ENCODE measurements around the gene GM2A. TPM values are rescaled to one million over a fixed set of nuclear protein-coding genes. Genes with fewer than 3 reads are reported as not detected.

Gene GM2A
- polyA plus RNA-seq: 10 to 100 TPM; 43.4 to 80.7 TPM

GRCh38 chr5:151252762-151253604, at the start of gene GM2A:
Gene GM2A (plus strand): TSS chr5:151253185. CDS start chr5:151253217, 32 bp downstream.
- Histone ChIP-seq H3K4me3 (ENCODE audit: low read depth in 1 of 2, low read length in 2 of 2) (peak within 1 kb of the TSS; percentile 73 to 84), H3K27ac (ENCODE audit: low read depth in 2 of 2, low read length in 1 of 2) (peak within 1 kb of the TSS; percentile 86 to 88), H3K27me3 (ENCODE audit: control insufficient read depth in 1 of 2, insufficient read depth in 2 of 2, low read length in 2 of 2) (no peaks in the 10 kb centered on the region), H3K9me3 (ENCODE audit: control insufficient read depth in 2 of 2, insufficient read depth in 1 of 2, low read depth in 1 of 2, low read length in 1 of 2) (no peaks in the 10 kb centered on the region), H3K36me3 (ENCODE audit: control insufficient read depth in 2 of 2, insufficient read depth in 2 of 2, low read length in 1 of 2) (no peaks in the 10 kb centered on the region), H3K4me1 (ENCODE audit: control insufficient read depth in 2 of 2, insufficient read depth in 2 of 2, low read length in 1 of 2) (peaks cover 2 to 13% of the 10 kb centered on the region in 2 donors)
- WGBS, 2 donors: 1% methylated on average over 44 to 52 of the region's 52 CpGs

- Histone ChIP-seq H3K27ac (ENCODE audit: low read depth in 2 of 2, low read length in 1 of 2) (no peak overlapping the region), H3K36me3 (ENCODE audit: control insufficient read depth in 2 of 2, insufficient read depth in 2 of 2, low read length in 1 of 2) (no peaks in the 10 kb centered on the region), H3K4me1 (ENCODE audit: control insufficient read depth in 2 of 2, insufficient read depth in 2 of 2, low read length in 1 of 2) (peaks cover 0 to 3% of the 10 kb centered on the region in 2 donors), H3K27me3 (ENCODE audit: control insufficient read depth in 1 of 2, insufficient read depth in 2 of 2, low read length in 2 of 2) (no peaks in the 10 kb centered on the region), H3K9me3 (ENCODE audit: control insufficient read depth in 2 of 2, insufficient read depth in 1 of 2, low read depth in 1 of 2, low read length in 1 of 2) (no peaks in the 10 kb centered on the region), H3K4me3 (ENCODE audit: low read depth in 1 of 2, low read length in 2 of 2) (no peak overlapping the region)
- 83 to 86% methylated on average over 5 of the region's 5 CpGs for WGBS, 2 donors
Observed at GRCh38 chr5:151204051-151204450, 48.9 kb upstream of the GM2A start.

- no peaks in the 10 kb centered on the region for H3K27me3 ChIP-seq (ENCODE audit: control insufficient read depth in 1 of 2, insufficient read depth in 2 of 2, low read length in 2 of 2)
- no peaks in the 10 kb centered on the region for H3K36me3 ChIP-seq (ENCODE audit: control insufficient read depth in 2 of 2, insufficient read depth in 2 of 2, low read length in 1 of 2)
- 88 to 89% methylated on average over 10 of the region's 10 CpGs for WGBS, 2 donors
- no peak overlapping the region for H3K27ac ChIP-seq (ENCODE audit: low read depth in 2 of 2, low read length in 1 of 2)
- peaks cover 0 to 3% of the 10 kb centered on the region in 2 donors for H3K4me1 ChIP-seq (ENCODE audit: control insufficient read depth in 2 of 2, insufficient read depth in 2 of 2, low read length in 1 of 2)
- H3K4me3 ChIP-seq (ENCODE audit: low read depth in 1 of 2, low read length in 2 of 2): no peak overlapping the region
- no peaks in the 10 kb centered on the region for H3K9me3 ChIP-seq (ENCODE audit: control insufficient read depth in 2 of 2, insufficient read depth in 1 of 2, low read depth in 1 of 2, low read length in 1 of 2)
Observed at GRCh38 chr5:151205411-151205810, 47.6 kb upstream of the GM2A start.

GRCh38 chr5:151208481-151208914, 44.5 kb upstream of the GM2A start:
- H3K4me3 ChIP-seq (ENCODE audit: low read depth in 1 of 2, low read length in 2 of 2): no peak overlapping the region
- H3K27me3 ChIP-seq (ENCODE audit: control insufficient read depth in 1 of 2, insufficient read depth in 2 of 2, low read length in 2 of 2): no peaks in the 10 kb centered on the region
- peaks cover 0 to 3% of the 10 kb centered on the region in 2 donors for H3K4me1 ChIP-seq (ENCODE audit: control insufficient read depth in 2 of 2, insufficient read depth in 2 of 2, low read length in 1 of 2)
- WGBS, 2 donors: 33 to 45% methylated on average over 5 of the region's 5 CpGs
- peak overlapping the region; percentile 81 to 82 for H3K27ac ChIP-seq (ENCODE audit: low read depth in 2 of 2, low read length in 1 of 2)
- no peaks in the 10 kb centered on the region for H3K36me3 ChIP-seq (ENCODE audit: control insufficient read depth in 2 of 2, insufficient read depth in 2 of 2, low read length in 1 of 2)
- no peaks in the 10 kb centered on the region for H3K9me3 ChIP-seq (ENCODE audit: control insufficient read depth in 2 of 2, insufficient read depth in 1 of 2, low read depth in 1 of 2, low read length in 1 of 2)

- Histone ChIP-seq H3K4me1 (ENCODE audit: control insufficient read depth in 2 of 2, insufficient read depth in 2 of 2, low read length in 1 of 2) (peaks cover 0 to 18% of the 10 kb centered on the region in 2 donors), H3K9me3 (ENCODE audit: control insufficient read depth in 2 of 2, insufficient read depth in 1 of 2, low read depth in 1 of 2, low read length in 1 of 2) (no peaks in the 10 kb centered on the region), H3K36me3 (ENCODE audit: control insufficient read depth in 2 of 2, insufficient read depth in 2 of 2, low read length in 1 of 2) (no peaks in the 10 kb centered on the region), H3K4me3 (ENCODE audit: low read depth in 1 of 2, low read length in 2 of 2) (no peak overlapping the region), H3K27ac (ENCODE audit: low read depth in 2 of 2, low read length in 1 of 2) (peak overlapping the region; percentile 65 to 73), H3K27me3 (ENCODE audit: control insufficient read depth in 1 of 2, insufficient read depth in 2 of 2, low read length in 2 of 2) (no peaks in the 10 kb centered on the region)
- 66 to 70% methylated on average over 3 of the region's 3 CpGs for WGBS, 2 donors
Observed at GRCh38 chr5:151212406-151212798, 40.6 kb upstream of the GM2A start.

GRCh38 chr5:151213803-151214613, 39.0 kb upstream of the GM2A start:
- H3K36me3 ChIP-seq (ENCODE audit: control insufficient read depth in 2 of 2, insufficient read depth in 2 of 2, low read length in 1 of 2): no peaks in the 10 kb centered on the region
- H3K27me3 ChIP-seq (ENCODE audit: control insufficient read depth in 1 of 2, insufficient read depth in 2 of 2, low read length in 2 of 2): no peaks in the 10 kb centered on the region
- H3K4me1 ChIP-seq (ENCODE audit: control insufficient read depth in 2 of 2, insufficient read depth in 2 of 2, low read length in 1 of 2): peaks cover 3 to 18% of the 10 kb centered on the region in 2 donors
- H3K9me3 ChIP-seq (ENCODE audit: control insufficient read depth in 2 of 2, insufficient read depth in 1 of 2, low read depth in 1 of 2, low read length in 1 of 2): no peaks in the 10 kb centered on the region
- H3K4me3 ChIP-seq (ENCODE audit: low read depth in 1 of 2, low read length in 2 of 2): no peak overlapping the region
- WGBS, 2 donors: 36 to 47% methylated on average over 9 of the region's 9 CpGs
- H3K27ac ChIP-seq (ENCODE audit: low read depth in 2 of 2, low read length in 1 of 2): peak overlapping the region; percentile 71 to 86

- Histone ChIP-seq H3K27ac (ENCODE audit: low read depth in 2 of 2, low read length in 1 of 2) (peak overlapping the region; percentile 71 to 86), H3K4me3 (ENCODE audit: low read depth in 1 of 2, low read length in 2 of 2) (no peak overlapping the region), H3K9me3 (ENCODE audit: control insufficient read depth in 2 of 2, insufficient read depth in 1 of 2, low read depth in 1 of 2, low read length in 1 of 2) (no peaks in the 10 kb centered on the region), H3K36me3 (ENCODE audit: control insufficient read depth in 2 of 2, insufficient read depth in 2 of 2, low read length in 1 of 2) (no peaks in the 10 kb centered on the region), H3K27me3 (ENCODE audit: control insufficient read depth in 1 of 2, insufficient read depth in 2 of 2, low read length in 2 of 2) (no peaks in the 10 kb centered on the region), H3K4me1 (ENCODE audit: control insufficient read depth in 2 of 2, insufficient read depth in 2 of 2, low read length in 1 of 2) (peaks cover 5 to 22% of the 10 kb centered on the region in 2 donors)
- 67 to 71% methylated on average over 10 of the region's 10 CpGs for WGBS, 2 donors
Observed at GRCh38 chr5:151214614-151215545, 38.1 kb upstream of the GM2A start.

- H3K4me3 ChIP-seq (ENCODE audit: low read depth in 1 of 2, low read length in 2 of 2): no peak overlapping the region
- H3K36me3 ChIP-seq (ENCODE audit: control insufficient read depth in 2 of 2, insufficient read depth in 2 of 2, low read length in 1 of 2): no peaks in the 10 kb centered on the region
- peaks cover 5 to 25% of the 10 kb centered on the region in 2 donors for H3K4me1 ChIP-seq (ENCODE audit: control insufficient read depth in 2 of 2, insufficient read depth in 2 of 2, low read length in 1 of 2)
- H3K27me3 ChIP-seq (ENCODE audit: control insufficient read depth in 1 of 2, insufficient read depth in 2 of 2, low read length in 2 of 2): no peaks in the 10 kb centered on the region
- 91% methylated on average over 2 of the region's 2 CpGs for WGBS, 2 donors
- H3K27ac ChIP-seq (ENCODE audit: low read depth in 2 of 2, low read length in 1 of 2): peak overlapping the region; percentile 65 to 86
- no peaks in the 10 kb centered on the region for H3K9me3 ChIP-seq (ENCODE audit: control insufficient read depth in 2 of 2, insufficient read depth in 1 of 2, low read depth in 1 of 2, low read length in 1 of 2)
Observed at GRCh38 chr5:151215546-151215880, 37.5 kb upstream of the GM2A start.

GRCh38 chr5:151216781-151217180, 36.2 kb upstream of the GM2A start:
- Histone ChIP-seq H3K4me1 (ENCODE audit: control insufficient read depth in 2 of 2, insufficient read depth in 2 of 2, low read length in 1 of 2) (peaks cover 5 to 33% of the 10 kb centered on the region in 2 donors), H3K9me3 (ENCODE audit: control insufficient read depth in 2 of 2, insufficient read depth in 1 of 2, low read depth in 1 of 2, low read length in 1 of 2) (no peaks in the 10 kb centered on the region), H3K27me3 (ENCODE audit: control insufficient read depth in 1 of 2, insufficient read depth in 2 of 2, low read length in 2 of 2) (no peaks in the 10 kb centered on the region), H3K36me3 (ENCODE audit: control insufficient read depth in 2 of 2, insufficient read depth in 2 of 2, low read length in 1 of 2) (no peaks in the 10 kb centered on the region), H3K27ac (ENCODE audit: low read depth in 2 of 2, low read length in 1 of 2) (no peak overlapping the region), H3K4me3 (ENCODE audit: low read depth in 1 of 2, low read length in 2 of 2) (no peak overlapping the region)
- 66 to 67% methylated on average over 5 of the region's 5 CpGs for WGBS, 2 donors

Measured in esophagus (tissue), 2 donors.